ENCODE data around the gene PREB. TPM values are rescaled to one million over a fixed set of nuclear protein-coding genes. Genes with fewer than 3 reads are reported as not detected.
A peak's percentile ranks its signal among the peaks of the same experiment; 100 is the strongest.

The PREB gene
- total and polyA plus RNA-seq, 2 experiments from 2014 or later, result 109 to 130 TPM

- peaks cover 4% of the 10 kb centered on the region for H3K36me3 ChIP-seq
- no peaks in the 10 kb centered on the region for H3K27me3 ChIP-seq
- no peaks in the 10 kb centered on the region for H3K9me3 ChIP-seq (ENCODE audit: low read depth)
- H3K4me1 ChIP-seq (ENCODE audit: low read depth), result peaks cover 5% of the 10 kb centered on the region
- no peak for TF ChIP-seq CTCF (IDR thresholded peaks at IDR 0.05; ENCODE audit: low read depth, low read length)
- no peak overlapping the region for H3K27ac ChIP-seq
- no peak for DNase-seq (ENCODE audit: low read depth in 1 of 2, low spot score in 1 of 2)
- no peak overlapping the region for H3K4me3 ChIP-seq
Measured at GRCh38 chr2:27128668-27129571, 5.5 kb downstream of the PREB start.

GRCh38 chr2:27127883-27128667 lies 6.4 kb downstream of the PREB start:
- H3K4me1 ChIP-seq (ENCODE audit: low read depth), result peaks cover under 1% of the 10 kb centered on the region
- peaks cover 4% of the 10 kb centered on the region for H3K36me3 ChIP-seq
- no peaks in the 10 kb centered on the region for H3K9me3 ChIP-seq (ENCODE audit: low read depth)
- H3K4me3 ChIP-seq, result no peak overlapping the region
- no peak for DNase-seq (ENCODE audit: low read depth in 1 of 2, low spot score in 1 of 2)
- TF ChIP-seq CTCF (IDR thresholded peaks at IDR 0.05; ENCODE audit: low read depth, low read length), result no peak
- peaks cover 4% of the 10 kb centered on the region for H3K27me3 ChIP-seq
- H3K27ac ChIP-seq, result no peak overlapping the region

GRCh38 chr2:27126252-27126710 lies 8.2 kb downstream of the PREB start:
- no peak for TF ChIP-seq CTCF (IDR thresholded peaks at IDR 0.05; ENCODE audit: low read depth, low read length)

GRCh38 chr2:27125104-27125503 lies 9.3 kb downstream of the PREB start:
- Histone ChIP-seq H3K9me3 (ENCODE audit: low read depth) (no peaks in the 10 kb centered on the region), H3K4me3 (no peak overlapping the region), H3K27ac (no peak overlapping the region), H3K4me1 (ENCODE audit: low read depth) (no peaks in the 10 kb centered on the region), H3K36me3 (no peaks in the 10 kb centered on the region), H3K27me3 (peaks cover 34% of the 10 kb centered on the region)
- no peak for TF ChIP-seq CTCF (IDR thresholded peaks at IDR 0.05; ENCODE audit: low read depth, low read length)
- no peak for DNase-seq (ENCODE audit: low read depth in 1 of 2, low spot score in 1 of 2)

More at GRCh38 chr2:27126252-27126710, 8.2 kb downstream of the PREB start:
- Histone ChIP-seq H3K36me3 (peaks cover 4% of the 10 kb centered on the region), H3K9me3 (ENCODE audit: low read depth) (no peaks in the 10 kb centered on the region), H3K4me3 (no peak overlapping the region), H3K4me1 (ENCODE audit: low read depth) (no peaks in the 10 kb centered on the region), H3K27ac (no peak overlapping the region), H3K27me3 (peaks cover 22% of the 10 kb centered on the region)
- no peak for DNase-seq (ENCODE audit: low read depth in 1 of 2, low spot score in 1 of 2)

- Histone ChIP-seq H3K27me3 (peaks cover 49% of the 10 kb centered on the region), H3K4me1 (ENCODE audit: low read depth) (no peaks in the 10 kb centered on the region), H3K27ac (no peak within 1 kb of the TSS), H3K36me3 (no peaks in the 10 kb centered on the region), H3K9me3 (ENCODE audit: low read depth) (no peaks in the 10 kb centered on the region), H3K4me3 (peak within 1 kb of the TSS; percentile 58)
- no peak for TF ChIP-seq CTCF (IDR thresholded peaks at IDR 0.05; ENCODE audit: low read depth, low read length)
- DNase-seq (ENCODE audit: low read depth in 1 of 2, low spot score in 1 of 2), result peak; percentile 22 to 66
Measured at GRCh38 chr2:27123302-27124150, 10.9 kb downstream of the PREB start, which contains the start of gene ABHD1. Gene ABHD1 (plus strand): TSS chr2:27123815. CDS start chr2:27123949, 134 bp downstream.
